OCI-LY7 (cell line): ENCODE measurements around the gene ILKAP. TPM values are rescaled to one million over a fixed set of nuclear protein-coding genes. Genes with fewer than 3 reads are reported as not detected.

Source experiments
- BruUV-seq: library from RNA; stranded (reverse); fragments of 400-500 nt; replicated peaks from 2 replicates; lab custom pipeline; 2021; lab: Mats Ljungman, UMichigan
- CTCF ChIA-PET: fragments of 300-600 bp; sonication (Branson Sonifier 250); formaldehyde crosslinking; loops from one replicate; lab custom pipeline; 2022; ENCODE audit warnings: antibody characterized with exemption; ENCODE audit not compliant: unreplicated experiment; lab: Charles Lee
- POLR2A ChIA-PET: fragments of 300-600 bp; sonication (Branson Sonifier 250); formaldehyde crosslinking; loops from one replicate; lab custom pipeline; 2022; ENCODE audit warnings: antibody characterized with exemption; lab: Charles Lee
- DNase-seq: peaks from one replicate; pipeline ENCODE4 v3.0.0-alpha.2; 2015; ENCODE audit warnings: low spot score
- H2AFZ ChIP-seq: fragments of 200-600 bp; sonication (generic), shearing (Covaris generic); 2 replicates; pipeline ENCODE4 v1.6.1; 2014; ENCODE audit warnings: mild to moderate bottlenecking, antibody characterized with exemption, low read length, moderate library complexity
- H3K27ac ChIP-seq: fragments of 200-600 bp; sonication (generic); 2 replicates; pipeline ENCODE4 v1.5.1; 2014; ENCODE audit warnings: mixed run types, low read depth, mild to moderate bottlenecking, moderate library complexity, low read length, inconsistent platforms; ENCODE audit not compliant: poor library complexity, severe bottlenecking
- H3K36me3 ChIP-seq: fragments of 200-600 bp; sonication (generic); 2 replicates; pipeline ENCODE4 v1.6.1; 2014; ENCODE audit warnings: mild to moderate bottlenecking, antibody characterized with exemption, low read length, moderate library complexity, mixed read lengths; ENCODE audit not compliant: insufficient read depth
- H3K4me1 ChIP-seq: fragments of 200-600 bp; sonication (generic); 2 replicates; pipeline ENCODE4 v1.5.1; 2014; ENCODE audit warnings: mild to moderate bottlenecking, low read length; ENCODE audit not compliant: insufficient read depth, poor library complexity, severe bottlenecking
- H3K4me2 ChIP-seq: fragments of 200-600 bp; sonication (generic); 2 replicates; pipeline ENCODE4 v1.6.1; 2014; ENCODE audit warnings: mild to moderate bottlenecking, low read length
- H3K4me3 ChIP-seq: fragments of 200-600 bp; sonication (generic); 2 replicates; pipeline ENCODE4 v1.5.1; 2014; ENCODE audit warnings: mild to moderate bottlenecking, low read depth, low read length; ENCODE audit not compliant: poor library complexity, severe bottlenecking
- H3K79me2 ChIP-seq: fragments of 200-600 bp; sonication (generic); 2 replicates; pipeline ENCODE4 v1.6.1; 2016; ENCODE audit warnings: low read depth, mild to moderate bottlenecking, low read length, moderate library complexity, mixed read lengths; ENCODE audit not compliant: insufficient read depth
- H3K9me2 ChIP-seq: fragments of 200-600 bp; sonication (generic); 2 replicates; pipeline ENCODE4 v1.6.1; 2016; ENCODE audit warnings: mild to moderate bottlenecking, low read length, mixed read lengths; ENCODE audit not compliant: insufficient read depth
- H3K9me3 ChIP-seq: fragments of 200-600 bp; sonication (generic); 2 replicates; pipeline ENCODE4 v1.6.1; 2014; ENCODE audit warnings: mild to moderate bottlenecking, mixed run types, low read length, mixed read lengths
- H4K20me1 ChIP-seq: fragments of 200-600 bp; sonication (generic); 2 replicates; pipeline ENCODE4 v1.6.1; 2014; ENCODE audit warnings: mild to moderate bottlenecking, antibody characterized with exemption, low read length, moderate library complexity, mixed read lengths; ENCODE audit not compliant: insufficient read depth
- CTCF ChIP-seq: fragments of 200-600 bp; sonication (generic); conservative IDR thresholded peaks from 2 replicates; pipeline ENCODE4 v1.5.1; 2014; ENCODE audit warnings: mild to moderate bottlenecking, antibody characterized with exemption, low read length, moderate library complexity, mixed read lengths
- EZH2phosphoT487 ChIP-seq: fragments of 200-600 bp; sonication (generic); IDR thresholded peaks from 2 replicates; pipeline ENCODE4 v1.6.1; 2018; ENCODE audit warnings: low read depth, borderline replicate concordance, mild to moderate bottlenecking, mixed run types, antibody characterized with exemption, low read length, moderate library complexity, mixed read lengths
- intact Hi-C: fragments of 100-400 bp; cut with micrococcal nuclease; formaldehyde crosslinking; loops from one replicate; pipeline ENCODE4 v1.10.0; 2022; ENCODE audit not compliant: unreplicated experiment
- total RNA-seq, 2 experiments: library from RNA; depleted of rRNA in 1 of 2; stranded (reverse); fragments of >200 nt in 1 of 2; shearing (Covaris generic) in 1 of 2; gene quantifications; 2 replicates each; pipeline ENCODE4 v1.2.3, GENCODE V29; 2014 to 2022

Gene ILKAP
- total RNA-seq, 2 experiments from 2014 or later, result 33.1 to 61.8 TPM

- no TSS peak for BruUV-seq
These were observed 76.1 kb downstream of the ILKAP start for GRCh38 chr2:238127165-238128060.

GRCh38 chr2:238126775-238127164, 76.7 kb downstream of the ILKAP start:
- H3K9me2 ChIP-seq, result no peaks in the 10 kb centered on the region
- no TSS peak for BruUV-seq
- H3K36me3 ChIP-seq, result no peaks in the 10 kb centered on the region
- H3K27ac ChIP-seq, result no peak overlapping the region
- TF ChIP-seq EZH2phosphoT487 (no peak), CTCF (no peak)
- H3K79me2 ChIP-seq, result no peaks in the 10 kb centered on the region
- CTCF ChIA-PET, result no interaction called here
- intact Hi-C loops, result no loop called here
- POLR2A ChIA-PET, result no interaction called here
- no peak overlapping the region for H3K4me2 ChIP-seq
- H3K4me3 ChIP-seq, result no peak overlapping the region
- peaks cover 8% of the 10 kb centered on the region; the same call in 1 of the 2 replicates for H3K9me3 ChIP-seq
- no peak overlapping the region for H2AFZ ChIP-seq
- DNase-seq, result no peak
- H4K20me1 ChIP-seq, result no peaks in the 10 kb centered on the region
- H3K4me1 ChIP-seq, result no peaks in the 10 kb centered on the region

More at GRCh38 chr2:238127165-238128060, 76.1 kb downstream of the ILKAP start:
- H3K36me3 ChIP-seq, result no peaks in the 10 kb centered on the region
- ChIA-PET POLR2A (no interaction called here), CTCF (interaction anchor here (0.7 kb wide), 1 partner anchor 18 kb away, joined by 4 read pairs; no protein-coding TSS in a partner anchor)
- no peak overlapping the region for H3K4me3 ChIP-seq
- intact Hi-C loops, result no loop called here
- no peak for TF ChIP-seq CTCF
- TF ChIP-seq EZH2phosphoT487, result no peak
- no peak for DNase-seq
- no peaks in the 10 kb centered on the region for H4K20me1 ChIP-seq
- no peak overlapping the region for H3K27ac ChIP-seq
- H3K9me2 ChIP-seq, result no peaks in the 10 kb centered on the region
- H3K4me2 ChIP-seq, result no peak overlapping the region
- no peak overlapping the region for H2AFZ ChIP-seq
- peaks cover 8% of the 10 kb centered on the region; the same call in 1 of the 2 replicates for H3K9me3 ChIP-seq
- H3K79me2 ChIP-seq, result no peaks in the 10 kb centered on the region
- H3K4me1 ChIP-seq, result no peaks in the 10 kb centered on the region

- Histone ChIP-seq H4K20me1 (no peaks in the 10 kb centered on the region), H3K4me2 (no peak overlapping the region), H3K4me1 (no peaks in the 10 kb centered on the region), H3K27ac (no peak overlapping the region), H3K36me3 (no peaks in the 10 kb centered on the region), H3K9me2 (no peaks in the 10 kb centered on the region), H2AFZ (no peak overlapping the region), H3K9me3 (peaks cover 8% of the 10 kb centered on the region; the same call in 1 of the 2 replicates), H3K4me3 (no peak overlapping the region), H3K79me2 (no peaks in the 10 kb centered on the region)
- TF ChIP-seq CTCF (no peak), EZH2phosphoT487 (no peak)
- no peak for DNase-seq
- no TSS peak for BruUV-seq
- POLR2A ChIA-PET, result no interaction called here
- intact Hi-C loops, result no loop called here
- CTCF ChIA-PET, result no interaction called here
These were observed 77.2 kb downstream of the ILKAP start for GRCh38 chr2:238126338-238126737.
